Measurements from ENCODE around the gene LHFPL6. TPM values are rescaled to one million over a fixed set of nuclear protein-coding genes. Genes with fewer than 3 reads are reported as not detected.

Gene LHFPL6
- total RNA-seq, 4 donors from 2014 or later = 40.2 to 77.5 (median 66.6) TPM

DNA sequence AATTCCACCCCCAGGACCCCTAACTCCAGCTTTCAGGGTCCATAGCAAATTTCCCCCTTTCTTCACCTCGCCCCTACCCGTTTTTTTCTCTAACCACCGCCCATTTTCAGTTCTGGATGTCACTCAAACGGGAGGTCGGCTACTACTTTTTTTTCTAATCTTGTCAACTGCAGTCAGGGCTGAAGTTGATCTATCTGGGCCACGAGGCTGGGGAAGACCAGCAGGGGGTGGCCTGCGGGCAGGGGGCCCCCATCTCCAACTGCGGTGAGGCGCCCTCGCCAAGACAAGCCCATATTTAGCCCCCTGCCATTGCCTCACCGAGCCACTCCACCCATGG is 748 bp downstream of the LHFPL6 start:
- 3% methylated on average over 10 of the region's 11 CpGs; no CpG with 5 or more reads in 1 of the 2 donors for WGBS, 2 donors (ENCODE audit: low coverage in 1 of 2)
- no peak for TF ChIP-seq POLR2A (IDR thresholded peaks at IDR 0.05)
- no peak for TF ChIP-seq POLR2AphosphoS5 (IDR thresholded peaks at IDR 0.05)
- TF ChIP-seq EP300 (IDR thresholded peaks at IDR 0.05) = no peak
- TF ChIP-seq, protein P1, sequence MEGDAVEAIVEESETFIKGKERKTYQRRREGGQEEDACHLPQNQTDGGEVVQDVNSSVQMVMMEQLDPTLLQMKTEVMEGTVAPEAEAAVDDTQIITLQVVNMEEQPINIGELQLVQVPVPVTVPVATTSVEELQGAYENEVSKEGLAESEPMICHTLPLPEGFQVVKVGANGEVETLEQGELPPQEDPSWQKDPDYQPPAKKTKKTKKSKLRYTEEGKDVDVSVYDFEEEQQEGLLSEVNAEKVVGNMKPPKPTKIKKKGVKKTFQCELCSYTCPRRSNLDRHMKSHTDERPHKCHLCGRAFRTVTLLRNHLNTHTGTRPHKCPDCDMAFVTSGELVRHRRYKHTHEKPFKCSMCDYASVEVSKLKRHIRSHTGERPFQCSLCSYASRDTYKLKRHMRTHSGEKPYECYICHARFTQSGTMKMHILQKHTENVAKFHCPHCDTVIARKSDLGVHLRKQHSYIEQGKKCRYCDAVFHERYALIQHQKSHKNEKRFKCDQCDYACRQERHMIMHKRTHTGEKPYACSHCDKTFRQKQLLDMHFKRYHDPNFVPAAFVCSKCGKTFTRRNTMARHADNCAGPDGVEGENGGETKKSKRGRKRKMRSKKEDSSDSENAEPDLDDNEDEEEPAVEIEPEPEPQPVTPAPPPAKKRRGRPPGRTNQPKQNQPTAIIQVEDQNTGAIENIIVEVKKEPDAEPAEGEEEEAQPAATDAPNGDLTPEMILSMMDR (IDR thresholded peaks at IDR 0.05) = no peak
- no peak for ATAC-seq
- Histone ChIP-seq H3K27ac (peak overlapping the region; percentile 74 to 93 (median 90)), H3K9me3 (no peaks in the 10 kb centered on the region), H3K27me3 (no peaks in the 10 kb centered on the region), H3K4me1 (peaks cover 0 to 61% (median 6%) of the 10 kb centered on the region in 3 donors), H3K36me3 (no peaks in the 10 kb centered on the region), H3K4me3 (peak overlapping the region; percentile 75 to 87)

DNA sequence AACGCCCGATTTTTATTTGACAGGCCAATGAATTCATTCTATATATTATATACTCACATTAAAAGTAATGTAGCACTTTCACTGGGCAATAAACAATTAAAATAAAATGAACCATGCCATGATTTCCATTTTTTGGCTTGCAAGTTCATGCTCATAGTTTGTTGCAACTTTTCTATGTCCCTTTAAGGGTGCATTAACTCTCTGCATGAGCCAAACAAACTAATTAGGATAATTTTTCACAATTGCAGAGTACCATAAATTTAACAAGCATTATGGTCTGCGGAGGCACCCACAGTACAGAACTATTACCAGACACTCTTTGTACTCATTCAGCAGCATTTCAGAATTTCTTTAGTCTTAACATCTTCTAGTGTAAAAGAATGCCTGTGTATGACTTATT is 1.4 kb downstream of the LHFPL6 start:
- H3K4me3 ChIP-seq = peak overlapping the region; percentile 75 to 87
- H3K4me1 ChIP-seq = peaks cover 0 to 67% (median 6%) of the 10 kb centered on the region in 3 donors
- H3K27ac ChIP-seq = peak overlapping the region in 1 of 4 donors; percentile 91
- no peaks in the 10 kb centered on the region for H3K9me3 ChIP-seq
- H3K36me3 ChIP-seq = no peaks in the 10 kb centered on the region
- ATAC-seq = no peak
- WGBS, 2 donors (ENCODE audit: low coverage in 1 of 2) = 32 to 53% methylated on average over 3 of the region's 3 CpGs
- no peaks in the 10 kb centered on the region for H3K27me3 ChIP-seq
- TF ChIP-seq, protein P1 (IDR thresholded peaks at IDR 0.05) = no peak
- no peak for TF ChIP-seq POLR2A (IDR thresholded peaks at IDR 0.05)
- TF ChIP-seq EP300 (IDR thresholded peaks at IDR 0.05) = no peak
- TF ChIP-seq POLR2AphosphoS5 (IDR thresholded peaks at IDR 0.05) = no peak

DNA sequence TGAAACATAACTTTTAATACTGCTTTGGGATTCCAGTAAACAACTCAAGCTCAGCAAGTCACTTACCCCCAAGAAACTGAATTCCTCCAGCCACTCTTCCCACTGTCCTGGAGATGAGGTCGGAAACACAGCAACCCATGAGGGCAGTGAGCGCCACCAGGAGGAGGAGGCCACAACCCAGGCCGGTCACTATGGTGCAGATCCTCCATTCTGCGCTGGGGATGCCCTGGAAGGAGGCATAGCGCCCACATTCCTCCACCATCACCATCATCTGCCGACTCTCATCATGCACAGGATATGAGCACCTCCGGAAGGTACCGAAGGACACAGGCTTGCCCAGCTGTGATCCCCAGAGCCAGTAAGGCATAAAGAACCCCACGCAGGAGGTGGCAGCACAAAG is 2.2 kb downstream of the LHFPL6 start:
- ATAC-seq = no peak
- H3K4me3 ChIP-seq = peak overlapping the region; percentile 29 to 87
- TF ChIP-seq, protein P1 (IDR thresholded peaks at IDR 0.05) = peak in 1 of 4 experiments; percentile 31
- TF ChIP-seq POLR2A (IDR thresholded peaks at IDR 0.05) = no peak

DNA sequence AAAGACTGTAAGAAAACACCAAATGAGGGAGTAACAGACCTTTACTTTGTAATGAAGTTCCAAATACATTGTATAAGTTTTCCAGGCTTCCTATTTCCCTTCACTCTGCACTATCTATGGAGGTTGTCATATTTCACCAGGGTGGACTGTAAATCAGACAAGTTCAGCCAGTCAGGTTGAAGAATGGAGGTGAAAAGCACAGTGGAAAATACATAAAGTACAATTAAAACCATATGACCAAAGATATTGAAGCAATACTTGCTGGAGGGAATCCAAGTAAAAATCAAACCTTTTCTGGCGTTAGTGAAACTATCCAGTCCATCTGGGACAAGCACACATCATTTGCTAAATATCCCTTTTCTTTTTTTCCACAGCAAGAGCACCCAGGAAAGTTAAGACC is 3.2 kb downstream of the LHFPL6 start:
- no peak for ATAC-seq
- Histone ChIP-seq H3K36me3 (peaks cover 0 to 9% of the 10 kb centered on the region in 2 donors), H3K4me3 (peak overlapping the region; percentile 13 to 87), H3K27me3 (no peaks in the 10 kb centered on the region), H3K4me1 (peaks cover 0 to 77% (median 6%) of the 10 kb centered on the region in 3 donors), H3K27ac (peak overlapping the region in 2 of 4 donors; percentile 14 to 16), H3K9me3 (no peaks in the 10 kb centered on the region)
- WGBS, 2 donors (ENCODE audit: low coverage in 1 of 2) = 8 to 14% methylated on average over 1 of the region's 1 CpG
- TF ChIP-seq EP300 (IDR thresholded peaks at IDR 0.05) (no peak), POLR2A (IDR thresholded peaks at IDR 0.05) (no peak), POLR2AphosphoS5 (IDR thresholded peaks at IDR 0.05) (no peak)
- TF ChIP-seq, protein P1 (IDR thresholded peaks at IDR 0.05) = no peak

More for the DNA sequence above, 2.2 kb downstream of the LHFPL6 start:
- Histone ChIP-seq H3K27ac (peak overlapping the region in 2 of 4 donors; percentile 33 to 91), H3K36me3 (peaks cover 0 to under 1% of the 10 kb centered on the region in 2 donors), H3K4me1 (peaks cover 0 to 76% (median 6%) of the 10 kb centered on the region in 3 donors), H3K9me3 (no peaks in the 10 kb centered on the region), H3K27me3 (no peaks in the 10 kb centered on the region)
- WGBS, 2 donors (ENCODE audit: low coverage in 1 of 2) = 58% methylated on average over 4 of the region's 9 CpGs; no CpG with 5 or more reads in 1 of the 2 donors

DNA sequence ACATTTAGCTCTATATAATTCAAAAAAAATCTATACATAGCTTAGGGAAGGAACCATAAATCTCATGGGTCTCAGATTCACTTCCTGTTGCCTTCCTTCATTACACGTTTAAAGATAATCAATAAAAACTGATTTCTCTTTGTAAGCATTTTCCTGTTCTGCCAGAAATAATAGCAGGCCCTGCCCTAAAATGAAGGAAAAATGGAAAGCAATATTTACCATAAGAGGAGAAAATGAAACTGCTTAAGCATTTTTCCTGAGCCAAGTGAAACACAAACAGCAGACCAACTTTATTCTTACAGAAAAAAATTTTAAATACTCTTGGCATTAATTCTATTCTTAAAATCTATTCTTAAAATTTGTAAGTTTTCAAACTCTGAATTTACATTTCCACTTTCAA is 4.0 kb downstream of the LHFPL6 start:
- H3K27ac ChIP-seq = peak overlapping the region in 1 of 4 donors; percentile 16
- WGBS, 2 donors (ENCODE audit: low coverage in 1 of 2) = 17% methylated on average over 1 of the region's 1 CpG
- ATAC-seq = no peak
- H3K4me1 ChIP-seq = peaks cover 0 to 74% (median 6%) of the 10 kb centered on the region in 3 donors
- no peaks in the 10 kb centered on the region for H3K27me3 ChIP-seq
- peak overlapping the region in 1 of 2 donors; percentile 87 for H3K4me3 ChIP-seq
- no peak for TF ChIP-seq POLR2A (IDR thresholded peaks at IDR 0.05)
- TF ChIP-seq, protein P1 (IDR thresholded peaks at IDR 0.05) = no peak
- TF ChIP-seq EP300 (IDR thresholded peaks at IDR 0.05) = no peak
- no peak for TF ChIP-seq POLR2AphosphoS5 (IDR thresholded peaks at IDR 0.05)
- no peaks in the 10 kb centered on the region for H3K9me3 ChIP-seq
- peaks cover 0 to 9% of the 10 kb centered on the region in 2 donors for H3K36me3 ChIP-seq
